ENCODE data around the gene ICAM1.

DNA sequence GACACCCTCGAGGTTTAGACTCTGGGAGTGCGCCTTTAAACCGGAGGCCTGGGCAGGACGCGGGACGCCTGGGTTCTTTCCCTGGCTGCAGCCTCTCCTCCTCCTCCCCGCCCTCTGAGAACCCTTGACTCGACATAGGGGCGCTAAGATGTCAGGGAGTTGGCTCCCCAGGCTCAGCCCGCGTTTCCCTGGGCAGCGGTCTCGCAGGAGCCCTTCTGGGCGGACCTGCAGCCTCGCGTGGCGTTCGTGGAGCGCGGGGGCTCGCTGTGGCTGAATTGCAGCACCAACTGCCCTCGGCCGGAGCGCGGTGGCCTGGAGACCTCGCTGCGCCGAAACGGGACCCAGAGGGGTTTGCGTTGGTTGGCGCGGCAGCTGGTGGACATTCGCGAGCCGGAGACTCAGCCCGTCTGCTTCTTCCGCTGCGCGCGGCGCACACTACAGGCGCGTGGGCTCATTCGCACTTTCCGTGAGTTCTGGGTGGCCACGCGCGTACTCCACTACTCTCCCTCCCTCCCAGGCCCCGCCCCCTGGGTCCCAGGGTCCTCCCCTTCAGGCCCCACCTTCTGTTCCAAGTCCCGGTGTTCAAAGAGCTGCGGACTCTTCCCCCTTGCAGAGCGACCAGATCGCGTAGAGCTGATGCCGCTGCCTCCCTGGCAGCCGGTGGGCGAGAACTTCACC lies 20.1 kb downstream of the ICAM1 start:
- TF ChIP-seq, protein P1, sequence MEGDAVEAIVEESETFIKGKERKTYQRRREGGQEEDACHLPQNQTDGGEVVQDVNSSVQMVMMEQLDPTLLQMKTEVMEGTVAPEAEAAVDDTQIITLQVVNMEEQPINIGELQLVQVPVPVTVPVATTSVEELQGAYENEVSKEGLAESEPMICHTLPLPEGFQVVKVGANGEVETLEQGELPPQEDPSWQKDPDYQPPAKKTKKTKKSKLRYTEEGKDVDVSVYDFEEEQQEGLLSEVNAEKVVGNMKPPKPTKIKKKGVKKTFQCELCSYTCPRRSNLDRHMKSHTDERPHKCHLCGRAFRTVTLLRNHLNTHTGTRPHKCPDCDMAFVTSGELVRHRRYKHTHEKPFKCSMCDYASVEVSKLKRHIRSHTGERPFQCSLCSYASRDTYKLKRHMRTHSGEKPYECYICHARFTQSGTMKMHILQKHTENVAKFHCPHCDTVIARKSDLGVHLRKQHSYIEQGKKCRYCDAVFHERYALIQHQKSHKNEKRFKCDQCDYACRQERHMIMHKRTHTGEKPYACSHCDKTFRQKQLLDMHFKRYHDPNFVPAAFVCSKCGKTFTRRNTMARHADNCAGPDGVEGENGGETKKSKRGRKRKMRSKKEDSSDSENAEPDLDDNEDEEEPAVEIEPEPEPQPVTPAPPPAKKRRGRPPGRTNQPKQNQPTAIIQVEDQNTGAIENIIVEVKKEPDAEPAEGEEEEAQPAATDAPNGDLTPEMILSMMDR (IDR thresholded peaks at IDR 0.05): no peak
- TF ChIP-seq EP300 (IDR thresholded peaks at IDR 0.05) (no peak), POLR2AphosphoS5 (IDR thresholded peaks at IDR 0.05) (no peak), POLR2A (IDR thresholded peaks at IDR 0.05) (no peak)
